Esophagus squamous epithelium (tissue), 5 donors: ENCODE measurements around the gene METTL23. TPM values are rescaled to one million over a fixed set of nuclear protein-coding genes. Genes with fewer than 3 reads are reported as not detected.

Source experiments
- DNase-seq: peaks from one replicate; lab custom pipeline; 2025; lab: John Stamatoyannopoulos, UW
- H3K27ac ChIP-seq, 4 donors: fragments of 200-600 bp; sonication (generic); one replicate each; pipeline ENCODE4 v1.5.1; 2016 to 2019; ENCODE audit warnings: mild to moderate bottlenecking in 1 of 4
- H3K27me3 ChIP-seq, 4 donors: fragments of 200-600 bp; sonication (generic); 1 replicate in 3 of 4; 2 replicates in 1 of 4; pipeline versions ENCODE4 v1.5.1 to v1.6.0; 2017 to 2021; ENCODE audit warnings: antibody characterized with exemption in 1 of 4
- H3K36me3 ChIP-seq, 3 donors: fragments of 200-600 bp; sonication (generic); one replicate each; pipeline ENCODE4 v1.5.1; 2016 to 2019
- H3K4me1 ChIP-seq, 3 donors: fragments of 200-600 bp; sonication (generic); one replicate each; pipeline ENCODE4 v1.5.1; 2017 to 2019
- H3K4me3 ChIP-seq, 4 donors: fragments of 200-600 bp; sonication (generic); 1 replicate in 3 of 4; 2 replicates in 1 of 4; pipeline ENCODE4 v1.5.1; 2016 to 2019; ENCODE audit warnings: mild to moderate bottlenecking in 2 of 4, moderate library complexity in 1 of 4
- H3K9me3 ChIP-seq, 3 donors: fragments of 200-600 bp; sonication (generic); one replicate each; pipeline ENCODE4 v1.5.1; 2016 to 2019
- POLR2A ChIP-seq, 4 donors: fragments of 450-650 bp; IDR thresholded peaks; one replicate each; pipeline ENCODE4 v1.6.1; 2017; ENCODE audit warnings: antibody characterized with exemption in 4 of 4, mild to moderate bottlenecking in 4 of 4, moderate library complexity in 3 of 4
- WGBS, 2 donors: methylation state at CpG; one replicate each; pipeline ENCODE4 v1.1.5; 2018; 5-methylcytosine and 5-hydroxymethylcytosine counted together
- intact Hi-C: fragments of 100-400 bp; cut with DNase I; formaldehyde crosslinking; loops from one replicate; pipeline ENCODE4 v1.15.0; 2022
- total RNA-seq, 4 donors: library from RNA; depleted of rRNA; stranded (reverse); fragments of >200 nt; gene quantifications; one replicate each; pipeline ENCODE4 v1.1.0, GENCODE V29; 2016
- TF ChIP-seq, protein P1 (sequence below), 6 experiments: fragments of 450-650 bp in 4 of 6; fragments of 200-600 bp in 2 of 6; sonication (generic) in 2 of 6; IDR thresholded peaks; one replicate each; pipeline ENCODE4 v1.5.1; 2016 to 2019; ENCODE audit warnings: antibody characterized with exemption in 6 of 6, mild to moderate bottlenecking in 4 of 6, moderate library complexity in 4 of 6
- donor health status: DM: yes; HTN: yes; CAD: no.

METTL23 gene
- total RNA-seq, 4 donors from 2014 or later = 14.6 to 33.0 (median 24.7) TPM

DNA sequence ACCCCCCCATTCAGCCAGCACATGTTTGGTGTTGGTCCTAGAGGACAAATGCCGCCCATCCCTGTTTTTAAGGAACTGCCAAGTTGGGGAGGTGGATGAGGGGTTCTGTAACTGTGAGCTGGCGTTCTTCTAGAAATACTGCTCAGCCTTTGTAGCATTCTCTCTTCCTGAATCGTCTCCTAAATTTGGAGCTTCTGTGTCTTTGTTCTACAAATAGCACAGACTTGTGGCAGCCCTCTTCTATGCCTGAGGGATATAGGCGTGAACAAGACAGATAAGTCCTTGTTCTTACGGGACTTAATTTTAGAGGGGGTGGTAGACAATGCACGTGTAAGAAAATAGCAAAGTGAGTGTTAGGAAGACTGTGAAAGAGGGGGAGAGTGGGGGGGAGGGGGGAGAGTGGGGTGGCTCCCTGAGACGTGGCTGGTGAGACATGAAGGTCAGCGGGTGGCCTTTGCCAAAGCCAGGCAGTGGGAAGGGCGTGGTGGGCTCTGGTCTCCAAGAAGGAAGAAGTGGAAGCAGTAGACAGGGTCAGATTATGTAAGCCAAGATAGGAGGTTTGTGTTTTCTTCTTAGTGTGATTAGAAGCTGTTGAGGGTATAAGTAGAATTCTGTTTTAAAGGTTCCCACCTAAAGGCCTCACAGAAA lies 21.2 kb downstream of the METTL23 start:
- Histone ChIP-seq H3K36me3 (peaks cover 0 to 83% (median 12%) of the 10 kb centered on the region in 3 donors), H3K4me3 (no peak overlapping the region), H3K27me3 (no peaks in the 10 kb centered on the region), H3K4me1 (peaks cover 0 to 6% (median 0%) of the 10 kb centered on the region in 3 donors), H3K9me3 (no peaks in the 10 kb centered on the region), H3K27ac (no peak overlapping the region)
- 71 to 73% methylated on average over 7 to 9 of the region's 9 CpGs for WGBS, 2 donors
- intact Hi-C loops = no loop called here
- TF ChIP-seq POLR2A (IDR thresholded peaks at IDR 0.05) = no peak
- TF ChIP-seq, protein P1, sequence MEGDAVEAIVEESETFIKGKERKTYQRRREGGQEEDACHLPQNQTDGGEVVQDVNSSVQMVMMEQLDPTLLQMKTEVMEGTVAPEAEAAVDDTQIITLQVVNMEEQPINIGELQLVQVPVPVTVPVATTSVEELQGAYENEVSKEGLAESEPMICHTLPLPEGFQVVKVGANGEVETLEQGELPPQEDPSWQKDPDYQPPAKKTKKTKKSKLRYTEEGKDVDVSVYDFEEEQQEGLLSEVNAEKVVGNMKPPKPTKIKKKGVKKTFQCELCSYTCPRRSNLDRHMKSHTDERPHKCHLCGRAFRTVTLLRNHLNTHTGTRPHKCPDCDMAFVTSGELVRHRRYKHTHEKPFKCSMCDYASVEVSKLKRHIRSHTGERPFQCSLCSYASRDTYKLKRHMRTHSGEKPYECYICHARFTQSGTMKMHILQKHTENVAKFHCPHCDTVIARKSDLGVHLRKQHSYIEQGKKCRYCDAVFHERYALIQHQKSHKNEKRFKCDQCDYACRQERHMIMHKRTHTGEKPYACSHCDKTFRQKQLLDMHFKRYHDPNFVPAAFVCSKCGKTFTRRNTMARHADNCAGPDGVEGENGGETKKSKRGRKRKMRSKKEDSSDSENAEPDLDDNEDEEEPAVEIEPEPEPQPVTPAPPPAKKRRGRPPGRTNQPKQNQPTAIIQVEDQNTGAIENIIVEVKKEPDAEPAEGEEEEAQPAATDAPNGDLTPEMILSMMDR (IDR thresholded peaks at IDR 0.05) = no peak
- DNase-seq = no peak

DNA sequence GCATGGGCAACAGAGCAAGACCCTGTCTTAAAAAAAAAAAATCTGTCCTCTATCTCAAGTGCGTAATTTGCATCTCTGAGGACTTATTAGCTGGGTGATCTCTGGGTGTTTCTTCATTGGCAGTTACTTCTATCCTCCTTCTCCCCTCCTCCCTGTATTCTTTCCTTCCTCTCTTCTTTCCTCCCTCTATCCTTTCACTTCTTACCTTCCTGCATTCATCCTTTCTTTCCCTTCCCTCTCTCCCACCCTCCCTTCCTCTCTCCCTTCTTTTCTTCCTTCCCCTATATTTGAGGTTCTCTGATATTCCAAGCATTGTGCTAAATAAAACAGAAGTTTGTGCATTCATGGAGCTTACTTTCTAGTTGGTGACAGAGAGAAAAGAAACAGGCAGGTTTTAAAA lies 22.0 kb downstream of the METTL23 start:
- intact Hi-C loops = no loop called here
- H3K4me1 ChIP-seq = peaks cover 0 to 14% (median 0%) of the 10 kb centered on the region in 3 donors
- no peaks in the 10 kb centered on the region for H3K9me3 ChIP-seq
- H3K36me3 ChIP-seq = peaks cover 0 to 75% (median 11%) of the 10 kb centered on the region in 3 donors
- no peaks in the 10 kb centered on the region for H3K27me3 ChIP-seq
- 96 to 100% methylated on average over 1 of the region's 1 CpG for WGBS, 2 donors
- TF ChIP-seq, protein P1 (IDR thresholded peaks at IDR 0.05) = no peak
- TF ChIP-seq POLR2A (IDR thresholded peaks at IDR 0.05) = no peak
- no peak for DNase-seq
- H3K4me3 ChIP-seq = no peak overlapping the region
- H3K27ac ChIP-seq = no peak overlapping the region

DNA sequence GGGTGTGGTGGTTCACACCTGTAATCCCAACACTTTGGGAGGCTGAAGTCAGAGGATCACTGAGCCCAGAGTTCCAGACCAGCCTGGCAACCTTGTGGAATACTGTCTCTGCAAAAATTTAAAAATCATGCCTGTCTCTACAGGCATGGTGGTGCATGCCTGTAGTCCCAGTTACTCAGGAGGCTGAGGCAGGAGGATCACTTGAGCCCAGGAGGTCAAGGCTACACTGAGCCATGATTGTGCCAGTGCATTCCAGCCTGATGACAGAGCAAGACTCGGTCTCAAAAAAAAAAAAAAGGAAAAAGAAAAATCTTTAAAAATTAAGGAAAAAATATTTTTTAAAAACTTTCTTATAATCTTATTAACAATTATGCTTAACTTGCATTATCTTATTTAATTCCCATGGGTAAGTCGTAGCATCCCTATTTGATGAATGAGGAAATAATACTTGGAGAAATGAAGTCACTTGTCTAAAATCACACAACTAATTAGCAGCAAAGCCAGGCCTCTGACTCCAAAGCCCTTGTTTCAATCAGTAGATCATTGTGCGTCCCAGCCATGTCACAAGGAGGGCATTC lies 24.9 kb downstream of the METTL23 start:
- Histone ChIP-seq H3K4me1 (peaks cover 0 to 25% (median 6%) of the 10 kb centered on the region in 3 donors), H3K27ac (peak overlapping the region in 2 of 4 donors; percentile 39 to 71), H3K36me3 (peaks cover 0 to 69% (median 6%) of the 10 kb centered on the region in 3 donors), H3K4me3 (no peak overlapping the region), H3K27me3 (no peaks in the 10 kb centered on the region), H3K9me3 (no peaks in the 10 kb centered on the region)
- no peak for DNase-seq
- WGBS, 2 donors = 88 to 90% methylated on average over 3 of the region's 3 CpGs
- TF ChIP-seq, protein P1 (IDR thresholded peaks at IDR 0.05) = no peak
- TF ChIP-seq POLR2A (IDR thresholded peaks at IDR 0.05) = no peak
- intact Hi-C loops = no loop called here

DNA sequence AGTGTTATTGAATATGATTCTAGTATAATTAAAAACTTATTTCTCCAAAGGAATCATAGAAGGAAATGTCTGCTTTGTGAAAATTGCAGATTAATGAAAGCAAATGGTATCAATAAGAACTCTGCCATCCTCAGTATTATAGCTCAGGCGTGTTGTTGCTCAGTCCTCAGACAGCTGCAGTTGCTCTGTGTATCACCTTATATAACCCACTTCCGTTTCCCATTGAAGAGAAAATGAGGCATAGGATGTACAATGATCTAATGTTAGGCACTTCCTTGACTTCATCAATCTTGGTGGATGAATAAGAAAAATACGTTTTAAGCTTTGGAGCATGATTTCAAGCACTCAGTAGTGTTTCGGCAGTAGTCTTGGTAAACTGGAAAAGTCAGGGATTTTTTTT lies 25.4 kb downstream of the METTL23 start:
- Histone ChIP-seq H3K4me1 (peaks cover 0 to 25% (median 6%) of the 10 kb centered on the region in 3 donors), H3K27me3 (no peaks in the 10 kb centered on the region), H3K36me3 (peaks cover 0 to 69% (median 6%) of the 10 kb centered on the region in 3 donors), H3K27ac (peak overlapping the region in 2 of 4 donors; percentile 39 to 71), H3K4me3 (no peak overlapping the region), H3K9me3 (no peaks in the 10 kb centered on the region)
- DNase-seq = no peak
- TF ChIP-seq POLR2A (IDR thresholded peaks at IDR 0.05) = no peak
- TF ChIP-seq, protein P1 (IDR thresholded peaks at IDR 0.05) = no peak
- intact Hi-C loops = no loop called here
- WGBS, 2 donors = 62 to 72% methylated on average over 4 of the region's 4 CpGs
